ENCODE results near the gene MRS2. TPM values are rescaled to one million over a fixed set of nuclear protein-coding genes. Genes with fewer than 3 reads are reported as not detected.

MRS2 gene
- total RNA-seq, 4 donors from 2014 or later, result 17.2 to 63.2 (median 44.2) TPM

DNA sequence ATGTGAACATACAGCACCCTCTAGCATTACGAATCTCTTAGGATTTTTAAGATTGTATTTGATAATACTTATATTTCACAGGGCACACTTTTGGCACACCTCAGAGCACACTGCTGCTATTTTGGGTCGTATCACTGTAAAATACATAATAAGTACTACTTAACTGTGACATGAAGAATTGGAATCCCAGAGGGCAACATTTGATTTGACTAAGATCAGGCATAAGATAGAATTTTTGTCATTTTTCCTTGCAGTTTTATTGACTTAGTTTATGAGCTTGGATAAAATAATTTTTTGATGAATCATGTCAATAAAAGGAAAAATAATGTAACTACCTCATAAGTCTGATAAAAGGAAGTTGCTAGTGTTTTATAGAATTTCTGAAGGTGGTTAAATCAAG is 22.4 kb downstream of the MRS2 start:
- no peak for TF ChIP-seq POLR2A (IDR thresholded peaks at IDR 0.05)
- TF ChIP-seq, protein P1, sequence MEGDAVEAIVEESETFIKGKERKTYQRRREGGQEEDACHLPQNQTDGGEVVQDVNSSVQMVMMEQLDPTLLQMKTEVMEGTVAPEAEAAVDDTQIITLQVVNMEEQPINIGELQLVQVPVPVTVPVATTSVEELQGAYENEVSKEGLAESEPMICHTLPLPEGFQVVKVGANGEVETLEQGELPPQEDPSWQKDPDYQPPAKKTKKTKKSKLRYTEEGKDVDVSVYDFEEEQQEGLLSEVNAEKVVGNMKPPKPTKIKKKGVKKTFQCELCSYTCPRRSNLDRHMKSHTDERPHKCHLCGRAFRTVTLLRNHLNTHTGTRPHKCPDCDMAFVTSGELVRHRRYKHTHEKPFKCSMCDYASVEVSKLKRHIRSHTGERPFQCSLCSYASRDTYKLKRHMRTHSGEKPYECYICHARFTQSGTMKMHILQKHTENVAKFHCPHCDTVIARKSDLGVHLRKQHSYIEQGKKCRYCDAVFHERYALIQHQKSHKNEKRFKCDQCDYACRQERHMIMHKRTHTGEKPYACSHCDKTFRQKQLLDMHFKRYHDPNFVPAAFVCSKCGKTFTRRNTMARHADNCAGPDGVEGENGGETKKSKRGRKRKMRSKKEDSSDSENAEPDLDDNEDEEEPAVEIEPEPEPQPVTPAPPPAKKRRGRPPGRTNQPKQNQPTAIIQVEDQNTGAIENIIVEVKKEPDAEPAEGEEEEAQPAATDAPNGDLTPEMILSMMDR (IDR thresholded peaks at IDR 0.05 in 4 of 5, conservative IDR thresholded peaks at IDR 0.05 in 1 of 5), result no peak
- Histone ChIP-seq H3K27me3 (no peaks in the 10 kb centered on the region), H3K27ac (peak overlapping the region in 2 of 4 donors; percentile 58 to 59), H3K4me1 (peaks cover 5 to 13% of the 10 kb centered on the region in 2 donors), H3K9me3 (no peaks in the 10 kb centered on the region), H3K36me3 (peaks cover 0 to 51% of the 10 kb centered on the region in 2 donors), H3K4me3 (no peak overlapping the region)
- DNase-seq (no peak), ATAC-seq (no peak)
- intact Hi-C loops (cut with DNase I; ENCODE audit: low total_unique reads) (no loop called here), in situ Hi-C loops (cut with MboI; ENCODE audit: low sequenced_read_pairs in 4 of 4) (no loop called here)

- Histone ChIP-seq H3K9me3 (no peaks in the 10 kb centered on the region), H3K4me3 (no peak overlapping the region), H3K27me3 (no peaks in the 10 kb centered on the region), H3K27ac (peak overlapping the region; percentile 58 to 87 (median 60)), H3K36me3 (peaks cover 0 to 36% of the 10 kb centered on the region in 2 donors), H3K4me1 (peaks cover 5 to 13% of the 10 kb centered on the region in 2 donors)
- DNase-seq (peak; percentile 25 to 47), ATAC-seq (peak; percentile 80 to 93)
- in situ Hi-C loops (cut with MboI; ENCODE audit: low sequenced_read_pairs in 4 of 4), result no loop called here
- intact Hi-C loops (cut with DNase I; ENCODE audit: low total_unique reads), result no loop called here
- TF ChIP-seq, protein P1 (IDR thresholded peaks at IDR 0.05 in 4 of 5, conservative IDR thresholded peaks at IDR 0.05 in 1 of 5), result no peak
- TF ChIP-seq POLR2A (IDR thresholded peaks at IDR 0.05), result no peak
Measured at GRCh38 chr6:24426729-24427446, 24.2 kb downstream of the MRS2 start.

- peaks cover 5 to 13% of the 10 kb centered on the region in 2 donors for H3K4me1 ChIP-seq
- in situ Hi-C loops (cut with MboI; ENCODE audit: low sequenced_read_pairs in 4 of 4) (no loop called here), intact Hi-C loops (cut with DNase I; ENCODE audit: low total_unique reads) (no loop called here)
- peaks cover 0 to 24% of the 10 kb centered on the region in 2 donors for H3K36me3 ChIP-seq
- peak overlapping the region; percentile 29 to 87 (median 44) for H3K27ac ChIP-seq
- H3K4me3 ChIP-seq, result no peak overlapping the region
- DNase-seq, result no peak
- H3K9me3 ChIP-seq, result no peaks in the 10 kb centered on the region
- H3K27me3 ChIP-seq, result no peaks in the 10 kb centered on the region
- TF ChIP-seq, protein P1 (IDR thresholded peaks at IDR 0.05 in 4 of 5, conservative IDR thresholded peaks at IDR 0.05 in 1 of 5), result no peak
- TF ChIP-seq POLR2A (IDR thresholded peaks at IDR 0.05), result no peak
- no peak for ATAC-seq
Measured at GRCh38 chr6:24428615-24429014, 25.9 kb downstream of the MRS2 start.

GRCh38 chr6:24429146-24429545 is 26.4 kb downstream of the MRS2 start:
- DNase-seq (no peak), ATAC-seq (no peak)
- Histone ChIP-seq H3K4me3 (no peak overlapping the region), H3K4me1 (peaks cover 5 to 13% of the 10 kb centered on the region in 2 donors), H3K36me3 (peaks cover 0 to 19% of the 10 kb centered on the region in 2 donors), H3K27ac (peak overlapping the region in 3 of 4 donors; percentile 29 to 87 (median 58)), H3K9me3 (no peaks in the 10 kb centered on the region), H3K27me3 (no peaks in the 10 kb centered on the region)
- in situ Hi-C loops (cut with MboI; ENCODE audit: low sequenced_read_pairs in 4 of 4), result no loop called here
- no peak for TF ChIP-seq POLR2A (IDR thresholded peaks at IDR 0.05)
- TF ChIP-seq, protein P1 (IDR thresholded peaks at IDR 0.05 in 4 of 5, conservative IDR thresholded peaks at IDR 0.05 in 1 of 5), result no peak
- intact Hi-C loops (cut with DNase I; ENCODE audit: low total_unique reads), result no loop called here

Data from gastrocnemius medialis (tissue), 4 donors.